GM10266 (cell line): ENCODE results near the gene ATOSA.

Experiments used
- DNase-seq: peaks from one replicate; pipeline ENCODE4 v3.0.0; 2012; ENCODE audit errors: extremely low spot score
- TF ChIP-seq, protein P1 (sequence below): IDR thresholded peaks from 2 replicates; pipeline ENCODE4 v1.5.1; 2012; ENCODE audit warnings: mild to moderate bottlenecking, low read depth; ENCODE audit not compliant: control insufficient read depth, insufficient read depth; ENCODE audit errors: missing control alignments

The ATOSA gene

DNA sequence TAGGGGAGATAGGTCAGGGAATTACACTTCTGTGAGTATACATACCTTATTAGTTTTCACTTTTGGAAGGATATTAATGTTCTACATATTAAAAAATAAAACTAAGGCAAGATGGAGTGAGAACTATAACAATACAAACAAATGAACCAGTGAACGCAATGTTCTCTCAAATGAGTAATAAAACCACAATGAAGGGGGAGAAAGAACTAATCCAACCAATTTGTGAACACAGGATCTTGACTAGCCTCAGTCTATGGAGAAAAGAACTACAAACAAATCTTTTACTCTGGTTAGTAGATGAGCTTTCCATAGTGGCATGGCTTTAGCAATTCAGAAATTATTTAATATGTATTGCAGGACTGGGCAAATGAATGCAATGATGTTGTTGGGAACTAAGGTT lies 26.9 kb upstream of the ATOSA start:
- no peak for DNase-seq
- TF ChIP-seq, protein P1, sequence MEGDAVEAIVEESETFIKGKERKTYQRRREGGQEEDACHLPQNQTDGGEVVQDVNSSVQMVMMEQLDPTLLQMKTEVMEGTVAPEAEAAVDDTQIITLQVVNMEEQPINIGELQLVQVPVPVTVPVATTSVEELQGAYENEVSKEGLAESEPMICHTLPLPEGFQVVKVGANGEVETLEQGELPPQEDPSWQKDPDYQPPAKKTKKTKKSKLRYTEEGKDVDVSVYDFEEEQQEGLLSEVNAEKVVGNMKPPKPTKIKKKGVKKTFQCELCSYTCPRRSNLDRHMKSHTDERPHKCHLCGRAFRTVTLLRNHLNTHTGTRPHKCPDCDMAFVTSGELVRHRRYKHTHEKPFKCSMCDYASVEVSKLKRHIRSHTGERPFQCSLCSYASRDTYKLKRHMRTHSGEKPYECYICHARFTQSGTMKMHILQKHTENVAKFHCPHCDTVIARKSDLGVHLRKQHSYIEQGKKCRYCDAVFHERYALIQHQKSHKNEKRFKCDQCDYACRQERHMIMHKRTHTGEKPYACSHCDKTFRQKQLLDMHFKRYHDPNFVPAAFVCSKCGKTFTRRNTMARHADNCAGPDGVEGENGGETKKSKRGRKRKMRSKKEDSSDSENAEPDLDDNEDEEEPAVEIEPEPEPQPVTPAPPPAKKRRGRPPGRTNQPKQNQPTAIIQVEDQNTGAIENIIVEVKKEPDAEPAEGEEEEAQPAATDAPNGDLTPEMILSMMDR = no peak

- TF ChIP-seq, protein P1 = no peak
- DNase-seq = no peak
Observed at GRCh38 chr15:52702390-52702789, 23.2 kb upstream of the ATOSA start.

- TF ChIP-seq, protein P1 = no peak
- no peak for DNase-seq
Observed at GRCh38 chr15:52699457-52699856, 20.3 kb upstream of the ATOSA start.

GRCh38 chr15:52698514-52698913 lies 19.3 kb upstream of the ATOSA start:
- TF ChIP-seq, protein P1 = no peak
- no peak for DNase-seq

GRCh38 chr15:52697051-52697450 lies 17.9 kb upstream of the ATOSA start:
- TF ChIP-seq, protein P1 = no peak
- no peak for DNase-seq

- no peak for DNase-seq
- TF ChIP-seq, protein P1 = no peak
Observed at GRCh38 chr15:52695154-52695553, 16.0 kb upstream of the ATOSA start.

DNA sequence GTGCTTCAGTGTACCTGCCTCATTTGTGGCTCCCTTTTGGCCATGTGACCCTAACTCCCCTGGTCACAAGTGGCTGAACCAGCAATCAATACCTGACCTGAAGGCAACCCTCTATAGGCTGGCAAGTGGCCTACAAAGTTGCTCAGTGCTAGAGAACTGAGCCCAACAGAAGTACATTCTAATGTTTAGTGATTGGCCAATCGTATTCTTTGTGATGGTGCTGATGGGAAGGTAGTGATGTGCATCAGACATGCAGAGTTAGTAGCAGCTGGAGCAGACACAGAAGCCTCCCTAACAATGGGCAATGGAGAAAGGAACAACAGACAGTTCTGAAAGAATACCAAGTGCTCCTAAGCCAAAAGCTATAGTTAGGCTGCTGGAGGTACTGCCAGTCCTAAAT lies 10.4 kb upstream of the ATOSA start:
- TF ChIP-seq, protein P1 = no peak
- no peak for DNase-seq
